SK-N-SH (cell line): ENCODE measurements around the gene ARL5B. TPM values are rescaled to one million over a fixed set of nuclear protein-coding genes. Genes with fewer than 3 reads are reported as not detected.

ENCODE experiments used
- CTCF ChIA-PET: fragments of 300-600, 350-600 bp; formaldehyde crosslinking; extraction: SDS; loops from one replicate; lab custom pipeline; 2021; lab: Yijun Ruan, JAX
- POLR2A ChIA-PET: fragments of 350-600 bp; sonication (Branson Sonifier 250); formaldehyde crosslinking; extraction: SDS; loops from one replicate; lab custom pipeline; 2020; ENCODE audit warnings: antibody characterized with exemption, inconsistent platforms; lab: Yijun Ruan, JAX
- DNase-seq: peaks from one replicate; pipeline ENCODE4 v3.0.0; 2012
- H2AFZ ChIP-seq: fragments of 200-600 bp; sonication (generic); 2 replicates; pipeline ENCODE4 v1.8.1; 2016; ENCODE audit warnings: antibody characterized with exemption, mild to moderate bottlenecking, low read depth
- H3F3A ChIP-seq: fragments of 200-600 bp; sonication (generic); replicated peaks from 2 replicates; pipeline ENCODE3; 2016; ENCODE audit warnings: antibody characterized with exemption, mild to moderate bottlenecking; ENCODE audit not compliant: insufficient read depth
- H3K27ac ChIP-seq, 2 experiments: fragments of 200-500 bp in 1 of 2; fragments of 200-600 bp in 1 of 2; sonication (Bioruptor generic) in 1 of 2; sonication (generic), shearing (Covaris generic) in 1 of 2; 2 replicates each; pipeline versions ENCODE4 v1.5.1 to v1.6.1; 2014 to 2016; ENCODE audit warnings: low read depth in 2 of 2, inconsistent platforms in 1 of 2, low read length in 1 of 2, mild to moderate bottlenecking in 1 of 2, mixed read lengths in 1 of 2
- H3K27me3 ChIP-seq: fragments of 200-600 bp; sonication (generic), shearing (Covaris generic); 2 replicates; pipeline ENCODE4 v1.6.1; 2016; ENCODE audit warnings: mixed run types; ENCODE audit not compliant: insufficient read depth
- H3K36me3 ChIP-seq, 2 experiments: fragments of 200-500 bp in 1 of 2; fragments of 200-600 bp in 1 of 2; sonication (Bioruptor generic) in 1 of 2; sonication (generic) in 1 of 2; replicated peaks in 1 of 2; 2 replicates each; pipeline versions ENCODE3 to v1.5.1; 2014 to 2016; ENCODE audit warnings: low read length in 1 of 2, mild to moderate bottlenecking in 1 of 2; ENCODE audit not compliant: insufficient read depth in 2 of 2, control insufficient read depth in 1 of 2
- H3K4me1 ChIP-seq, 2 experiments: fragments of 200-500 bp in 1 of 2; fragments of 200-600 bp in 1 of 2; sonication (Bioruptor generic) in 1 of 2; sonication (generic), shearing (Covaris generic) in 1 of 2; 2 replicates each; pipeline versions ENCODE4 v1.5.1 to v1.6.1; 2014 to 2016; ENCODE audit warnings: low read depth in 1 of 2, low read length in 1 of 2, mixed run types in 1 of 2; ENCODE audit not compliant: insufficient read depth in 2 of 2, control insufficient read depth in 1 of 2
- H3K4me2 ChIP-seq: fragments of 200-600 bp; sonication (generic), shearing (Covaris generic); 2 replicates; pipeline ENCODE4 v1.6.1; 2017; ENCODE audit warnings: mixed run types
- H3K4me3 ChIP-seq, 2 experiments: fragments of 200-500 bp in 1 of 2; fragments of 200-600 bp in 1 of 2; sonication (Bioruptor generic) in 1 of 2; sonication (generic), shearing (Covaris generic) in 1 of 2; 2 replicates each; pipeline versions ENCODE4 v1.5.1 to v1.8.1; 2014 to 2016; ENCODE audit warnings: low read depth in 2 of 2, inconsistent platforms in 1 of 2, low read length in 1 of 2, mild to moderate bottlenecking in 1 of 2, mixed read lengths in 1 of 2, moderate library complexity in 1 of 2
- H3K79me2 ChIP-seq: fragments of 200-600 bp; sonication (generic); 2 replicates; pipeline ENCODE4 v1.8.1; 2017; ENCODE audit warnings: mild to moderate bottlenecking; ENCODE audit not compliant: insufficient read depth
- H3K9ac ChIP-seq: fragments of 200-600 bp; sonication (generic); 2 replicates; pipeline ENCODE4 v1.6.1; 2017; ENCODE audit warnings: mixed run types
- H3K9me2 ChIP-seq: fragments of 200-600 bp; sonication (generic); 2 replicates; pipeline ENCODE4 v1.6.1; 2017; ENCODE audit warnings: mixed run types
- H3K9me3 ChIP-seq: fragments of 200-600 bp; sonication (generic); 2 replicates; pipeline ENCODE4 v1.6.1; 2017; ENCODE audit warnings: mixed run types, mild to moderate bottlenecking, moderate library complexity
- H4K20me1 ChIP-seq: fragments of 200-600 bp; sonication (generic); 2 replicates; pipeline ENCODE4 v1.6.1; 2017; ENCODE audit warnings: mild to moderate bottlenecking, mixed run types; ENCODE audit not compliant: insufficient read depth
- CHD2 ChIP-seq: fragments of 150-350 bp; IDR thresholded peaks from 2 replicates; pipeline ENCODE4 v1.6.1; 2018; ENCODE audit warnings: low read length; ENCODE audit not compliant: partially characterized antibody
- FOSL2 ChIP-seq: IDR thresholded peaks from 2 replicates; pipeline ENCODE4 v1.4.0; 2012; ENCODE audit warnings: low read depth, mild to moderate bottlenecking, moderate library complexity, borderline replicate concordance
- FOXM1 ChIP-seq: IDR thresholded peaks from 2 replicates; pipeline ENCODE4 v1.4.0; 2012; ENCODE audit warnings: low read depth, mild to moderate bottlenecking
- MXI1 ChIP-seq: IDR thresholded peaks from 2 replicates; pipeline ENCODE4 v1.6.1; 2012; ENCODE audit warnings: mild to moderate bottlenecking, low read depth, low read length, improper control_type of control experiment
- NRF1 ChIP-seq: IDR thresholded peaks from 2 replicates; pipeline ENCODE4 v1.6.1; 2012; ENCODE audit warnings: low read depth, mild to moderate bottlenecking, low read length
- RAD21 ChIP-seq: IDR thresholded peaks from 2 replicates; pipeline ENCODE4 v1.6.1; 2012; ENCODE audit warnings: mild to moderate bottlenecking, low read length
- REST ChIP-seq: IDR thresholded peaks from 2 replicates; pipeline ENCODE4 v1.6.1; 2012; ENCODE audit warnings: mild to moderate bottlenecking, low read depth, low read length, moderate library complexity
- RFX5 ChIP-seq: IDR thresholded peaks from 2 replicates; pipeline ENCODE4 v1.6.1; 2012; ENCODE audit warnings: mild to moderate bottlenecking, improper control_type of control experiment, low read length
- RXRA ChIP-seq: IDR thresholded peaks from 2 replicates; pipeline ENCODE4 v1.4.0; 2012; ENCODE audit warnings: low read depth, mild to moderate bottlenecking, borderline replicate concordance
- SMC3 ChIP-seq: IDR thresholded peaks from 2 replicates; pipeline ENCODE4 v1.6.1; 2012; ENCODE audit warnings: low read depth, low read length, improper control_type of control experiment
- USF1 ChIP-seq: IDR thresholded peaks from 2 replicates; pipeline ENCODE4 v1.4.0; 2012; ENCODE audit warnings: low read depth, borderline replicate concordance
- WGBS: methylation state at CpG from one replicate; pipeline ENCODE4 v1.1.6; 2017; ENCODE audit warnings: low lambda C conversion rate; 5-methylcytosine and 5-hydroxymethylcytosine counted together
- polyA plus RNA-seq, 3 experiments: library from polyadenylated mRNA; depleted of rRNA; stranded (reverse); fragments of >200 nt; gene quantifications; 2 replicates each; pipeline ENCODE4 v1.2.3, GENCODE V29; 2012
- TF ChIP-seq, protein P1 (sequence below): fragments of 200-600 bp; sonication (generic); IDR thresholded peaks from 2 replicates; pipeline ENCODE4 v1.6.1; 2017; ENCODE audit warnings: antibody characterized with exemption, mild to moderate bottlenecking, moderate library complexity
- TF ChIP-seq, protein P2 (sequence below): IDR thresholded peaks from 2 replicates; pipeline ENCODE4 v1.4.0; 2012; ENCODE audit warnings: low read depth, borderline replicate concordance
- TF ChIP-seq, protein P3 (sequence below): IDR thresholded peaks from 2 replicates; pipeline ENCODE4 v1.4.0; 2012; ENCODE audit warnings: low read depth

ARL5B gene
- polyA plus RNA-seq, 1 of the 3 experiments (the other 2 are of a cell fraction): 4.9 TPM

DNA sequence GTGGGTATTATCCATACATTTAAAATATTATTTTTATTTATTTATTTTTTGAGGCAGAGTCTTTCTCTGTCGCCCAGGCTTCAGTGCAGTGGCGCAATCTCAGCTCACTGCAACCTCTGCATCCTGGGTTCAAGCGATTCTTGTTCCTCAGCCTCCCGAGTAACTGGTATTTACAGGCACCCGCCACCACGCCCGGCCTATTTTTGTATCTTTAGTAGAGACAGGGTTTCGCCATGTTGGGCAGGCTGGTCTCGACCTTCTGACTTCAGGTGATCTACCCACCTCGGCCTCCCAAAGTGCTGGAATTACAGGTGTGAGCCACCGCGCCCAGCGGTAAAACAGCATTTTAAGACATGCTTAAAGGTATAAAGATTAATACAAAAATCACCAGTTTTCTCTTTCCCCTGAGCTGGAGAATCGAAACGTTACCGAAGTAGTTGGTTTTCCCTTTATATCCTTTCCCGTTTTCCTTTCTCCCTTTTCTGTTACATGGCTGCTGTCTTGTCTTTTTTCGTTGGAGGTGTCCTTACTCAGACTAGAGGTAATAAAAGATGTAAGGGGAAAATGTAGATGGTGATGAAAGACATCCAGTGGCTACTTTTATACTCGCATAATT lies 1.7 kb downstream of the ARL5B start:
- no peak for DNase-seq
- TF ChIP-seq USF1 (no peak), RXRA (no peak), FOSL2 (no peak), MXI1 (no peak), REST (no peak), NRF1 (no peak), SMC3 (no peak), RAD21 (no peak), RFX5 (no peak), CHD2 (no peak), FOXM1 (no peak)
- TF ChIP-seq, protein P1, sequence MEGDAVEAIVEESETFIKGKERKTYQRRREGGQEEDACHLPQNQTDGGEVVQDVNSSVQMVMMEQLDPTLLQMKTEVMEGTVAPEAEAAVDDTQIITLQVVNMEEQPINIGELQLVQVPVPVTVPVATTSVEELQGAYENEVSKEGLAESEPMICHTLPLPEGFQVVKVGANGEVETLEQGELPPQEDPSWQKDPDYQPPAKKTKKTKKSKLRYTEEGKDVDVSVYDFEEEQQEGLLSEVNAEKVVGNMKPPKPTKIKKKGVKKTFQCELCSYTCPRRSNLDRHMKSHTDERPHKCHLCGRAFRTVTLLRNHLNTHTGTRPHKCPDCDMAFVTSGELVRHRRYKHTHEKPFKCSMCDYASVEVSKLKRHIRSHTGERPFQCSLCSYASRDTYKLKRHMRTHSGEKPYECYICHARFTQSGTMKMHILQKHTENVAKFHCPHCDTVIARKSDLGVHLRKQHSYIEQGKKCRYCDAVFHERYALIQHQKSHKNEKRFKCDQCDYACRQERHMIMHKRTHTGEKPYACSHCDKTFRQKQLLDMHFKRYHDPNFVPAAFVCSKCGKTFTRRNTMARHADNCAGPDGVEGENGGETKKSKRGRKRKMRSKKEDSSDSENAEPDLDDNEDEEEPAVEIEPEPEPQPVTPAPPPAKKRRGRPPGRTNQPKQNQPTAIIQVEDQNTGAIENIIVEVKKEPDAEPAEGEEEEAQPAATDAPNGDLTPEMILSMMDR: no peak
- TF ChIP-seq, protein P2, sequence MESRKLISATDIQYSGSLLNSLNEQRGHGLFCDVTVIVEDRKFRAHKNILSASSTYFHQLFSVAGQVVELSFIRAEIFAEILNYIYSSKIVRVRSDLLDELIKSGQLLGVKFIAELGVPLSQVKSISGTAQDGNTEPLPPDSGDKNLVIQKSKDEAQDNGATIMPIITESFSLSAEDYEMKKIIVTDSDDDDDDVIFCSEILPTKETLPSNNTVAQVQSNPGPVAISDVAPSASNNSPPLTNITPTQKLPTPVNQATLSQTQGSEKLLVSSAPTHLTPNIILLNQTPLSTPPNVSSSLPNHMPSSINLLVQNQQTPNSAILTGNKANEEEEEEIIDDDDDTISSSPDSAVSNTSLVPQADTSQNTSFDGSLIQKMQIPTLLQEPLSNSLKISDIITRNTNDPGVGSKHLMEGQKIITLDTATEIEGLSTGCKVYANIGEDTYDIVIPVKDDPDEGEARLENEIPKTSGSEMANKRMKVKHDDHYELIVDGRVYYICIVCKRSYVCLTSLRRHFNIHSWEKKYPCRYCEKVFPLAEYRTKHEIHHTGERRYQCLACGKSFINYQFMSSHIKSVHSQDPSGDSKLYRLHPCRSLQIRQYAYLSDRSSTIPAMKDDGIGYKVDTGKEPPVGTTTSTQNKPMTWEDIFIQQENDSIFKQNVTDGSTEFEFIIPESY: no peak
- TF ChIP-seq, protein P3, sequence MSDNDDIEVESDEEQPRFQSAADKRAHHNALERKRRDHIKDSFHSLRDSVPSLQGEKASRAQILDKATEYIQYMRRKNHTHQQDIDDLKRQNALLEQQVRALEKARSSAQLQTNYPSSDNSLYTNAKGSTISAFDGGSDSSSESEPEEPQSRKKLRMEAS: no peak
- Histone ChIP-seq H3K27me3 (no peaks in the 10 kb centered on the region), H3K4me2 (peak overlapping the region; percentile 94), H2AFZ (no peak overlapping the region), H4K20me1 (peaks cover 39% of the 10 kb centered on the region), H3K9me2 (no peaks in the 10 kb centered on the region), H3K27ac (peak overlapping the region in 1 of 2 experiments; percentile 99; a peak in 1 of 4 replicates), H3K36me3 (no peaks in the 10 kb centered on the region), H3K9ac (peak overlapping the region; percentile 96; the same call in 1 of the 2 replicates), H3K4me3 (peak overlapping the region; percentile 89 to 98; a peak in 3 of 4 replicates), H3K9me3 (no peaks in the 10 kb centered on the region), H3K79me2 (peaks cover 71% of the 10 kb centered on the region), H3K4me1 (peaks cover 11 to 17% of the 10 kb centered on the region in 2 experiments), H3F3A (peaks cover 15% of the 10 kb centered on the region)
- POLR2A ChIA-PET: no interaction called here
- CTCF ChIA-PET: no interaction called here
- WGBS: 75% methylated on average over 19 of the region's 19 CpGs
